Measurements from ENCODE around the gene LIN37.

DNA sequence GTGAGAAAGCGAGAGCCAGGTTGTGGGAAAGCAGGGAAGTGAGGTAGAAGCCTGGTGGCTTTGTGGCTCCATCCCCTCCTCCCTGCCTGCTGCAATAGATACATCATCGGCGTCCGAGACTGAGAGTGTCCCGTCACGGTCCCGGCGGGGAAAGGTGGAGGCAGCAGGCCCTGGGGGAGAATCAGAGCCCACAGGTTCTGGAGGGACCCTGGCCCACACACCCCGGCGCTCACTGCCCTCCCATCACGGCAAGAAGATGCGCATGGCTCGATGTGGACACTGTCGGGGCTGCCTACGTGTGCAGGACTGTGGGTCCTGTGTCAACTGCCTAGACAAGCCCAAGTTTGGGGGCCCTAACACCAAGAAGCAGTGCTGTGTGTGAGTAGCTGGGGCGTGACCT, 25.5 kb upstream of the LIN37 start:
- no peak for TF ChIP-seq POLR2A (IDR thresholded peaks at IDR 0.05)
- TF ChIP-seq, protein P1, sequence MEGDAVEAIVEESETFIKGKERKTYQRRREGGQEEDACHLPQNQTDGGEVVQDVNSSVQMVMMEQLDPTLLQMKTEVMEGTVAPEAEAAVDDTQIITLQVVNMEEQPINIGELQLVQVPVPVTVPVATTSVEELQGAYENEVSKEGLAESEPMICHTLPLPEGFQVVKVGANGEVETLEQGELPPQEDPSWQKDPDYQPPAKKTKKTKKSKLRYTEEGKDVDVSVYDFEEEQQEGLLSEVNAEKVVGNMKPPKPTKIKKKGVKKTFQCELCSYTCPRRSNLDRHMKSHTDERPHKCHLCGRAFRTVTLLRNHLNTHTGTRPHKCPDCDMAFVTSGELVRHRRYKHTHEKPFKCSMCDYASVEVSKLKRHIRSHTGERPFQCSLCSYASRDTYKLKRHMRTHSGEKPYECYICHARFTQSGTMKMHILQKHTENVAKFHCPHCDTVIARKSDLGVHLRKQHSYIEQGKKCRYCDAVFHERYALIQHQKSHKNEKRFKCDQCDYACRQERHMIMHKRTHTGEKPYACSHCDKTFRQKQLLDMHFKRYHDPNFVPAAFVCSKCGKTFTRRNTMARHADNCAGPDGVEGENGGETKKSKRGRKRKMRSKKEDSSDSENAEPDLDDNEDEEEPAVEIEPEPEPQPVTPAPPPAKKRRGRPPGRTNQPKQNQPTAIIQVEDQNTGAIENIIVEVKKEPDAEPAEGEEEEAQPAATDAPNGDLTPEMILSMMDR (IDR thresholded peaks at IDR 0.05), result no peak

Data from adrenal gland (tissue), 5 donors.